K562 (cell line): ENCODE results near the gene ATP1A3. TPM values are rescaled to one million over a fixed set of nuclear protein-coding genes. Genes with fewer than 3 reads are reported as not detected.

ENCODE experiments used
- ATAC-seq: fragments of 200-7000 bp; cut with Tn5 transposase; 3 replicates; pipeline ENCODE4 v1.9.1; 2020; ENCODE audit warnings: moderate library complexity
- BruUV-seq: library from RNA; stranded (reverse); fragments of 400-500 nt; replicated peaks from 2 replicates; lab custom pipeline; 2021; lab: Mats Ljungman, UMichigan
- CTCF ChIA-PET: fragments of 300-600 bp; formaldehyde crosslinking; extraction: SDS; loops from one replicate; lab custom pipeline; 2021; ENCODE audit warnings: low intra/inter-chr PET ratio; lab: Yijun Ruan, JAX
- POLR2A ChIA-PET: fragments of 300-600, 350-650 bp; sonication (Branson Sonifier 250); formaldehyde crosslinking; extraction: SDS; loops from one replicate; lab custom pipeline; 2021; ENCODE audit warnings: antibody characterized with exemption, inconsistent platforms; lab: Yijun Ruan, JAX
- DNase-seq, 4 experiments: peaks; one replicate each; pipeline versions ENCODE4 v3.0.0 to v3.0.0-alpha.2; 2011 to 2018; ENCODE audit warnings: low spot score in 3 of 4, mixed read lengths in 3 of 4; ENCODE audit errors: extremely low read depth in 1 of 4
- FAIRE-seq: peaks from 2 replicates; lab custom pipeline; 2011; peaks lifted over from hg19 to GRCh38; lab: Jason Lieb, UNC
- H2AFZ ChIP-seq: 2 replicates; pipeline ENCODE4 v1.6.0; 2011; ENCODE audit warnings: low read depth, low read length, control low read depth, inconsistent platforms
- H3K27ac ChIP-seq: fragments of 200-600 bp; 3 replicates; pipeline ENCODE4 v1.8.0; 2011; ENCODE audit warnings: low read depth, mild to moderate bottlenecking, control low read depth, inconsistent platforms, low read length, moderate library complexity, mixed read lengths; ENCODE audit errors: extremely low read depth
- H3K27me3 ChIP-seq, 2 experiments: fragments of 300-600 bp in 1 of 2; 2 replicates in 1 of 2; 3 replicates in 1 of 2; pipeline versions ENCODE4 v1.6.0 to v1.8.0; 2011; ENCODE audit warnings: inconsistent platforms in 2 of 2, low read length in 2 of 2, mild to moderate bottlenecking in 1 of 2, mixed read lengths in 1 of 2, moderate library complexity in 1 of 2; ENCODE audit not compliant: control insufficient read depth in 2 of 2, insufficient read depth in 2 of 2
- H3K36me3 ChIP-seq: fragments of 300-600 bp; 3 replicates; pipeline ENCODE4 v1.8.0; 2011; ENCODE audit warnings: mild to moderate bottlenecking, low read length, inconsistent platforms; ENCODE audit not compliant: control insufficient read depth, insufficient read depth
- H3K4me1 ChIP-seq, 2 experiments: fragments of 200-600 bp in 1 of 2; replicated peaks in 1 of 2; 2 replicates in 1 of 2; 3 replicates in 1 of 2; pipeline versions ENCODE4 v1.5.1 to v1.8.0; 2011; ENCODE audit warnings: inconsistent platforms in 2 of 2, low read length in 2 of 2, mild to moderate bottlenecking in 1 of 2, mixed read lengths in 1 of 2, moderate library complexity in 1 of 2; ENCODE audit not compliant: control insufficient read depth in 2 of 2, insufficient read depth in 2 of 2
- H3K4me2 ChIP-seq: 2 replicates; pipeline ENCODE4 v1.6.1; 2011; ENCODE audit warnings: low read length, control low read depth, inconsistent platforms, mixed read lengths; ENCODE audit not compliant: insufficient read depth
- H3K4me3 ChIP-seq: fragments of 200-600 bp; sonication (generic), shearing (Covaris generic); 2 replicates; pipeline ENCODE4 v1.5.1; 2016; ENCODE audit warnings: control low read depth, inconsistent platforms
- H3K79me2 ChIP-seq: fragments of 200-600 bp; 3 replicates; pipeline ENCODE4 v1.8.0; 2011; ENCODE audit warnings: low read length, inconsistent platforms; ENCODE audit not compliant: control insufficient read depth, insufficient read depth
- H3K9ac ChIP-seq, 2 experiments: 2 replicates each; pipeline versions ENCODE4 v1.6.0 to v1.6.1; 2011; ENCODE audit warnings: low read depth in 2 of 2, low read length in 2 of 2, control low read depth in 1 of 2, inconsistent platforms in 1 of 2, mild to moderate bottlenecking in 1 of 2, mixed read lengths in 1 of 2; ENCODE audit not compliant: insufficient read depth in 1 of 2
- H3K9me1 ChIP-seq: one replicate; pipeline ENCODE4 v1.6.0; 2011; ENCODE audit warnings: inconsistent platforms, mild to moderate bottlenecking, low read length, moderate library complexity; ENCODE audit not compliant: control insufficient read depth, insufficient read depth
- H3K9me3 ChIP-seq: replicated peaks from 2 replicates; pipeline ENCODE4 v1.5.1; 2011; ENCODE audit warnings: low read depth, low read length, inconsistent platforms; ENCODE audit not compliant: control insufficient read depth, insufficient read depth
- H4K20me1 ChIP-seq: replicated peaks from 2 replicates; pipeline ENCODE4 v1.6.1; 2011; ENCODE audit warnings: low read length, inconsistent platforms, mixed read lengths; ENCODE audit not compliant: control insufficient read depth, insufficient read depth
- FOXK1 ChIP-seq: sonication (generic); formaldehyde crosslinking; IDR thresholded peaks from 2 replicates; pipeline ENCODE4 v1.8.0; 2022; ENCODE audit warnings: missing genetic modification reagents, mild to moderate bottlenecking, borderline replicate concordance
- KAT7 ChIP-seq: sonication (generic); formaldehyde crosslinking; IDR thresholded peaks from 2 replicates; pipeline ENCODE4 v1.8.0; 2022; ENCODE audit warnings: missing genetic modification reagents, mild to moderate bottlenecking, borderline replicate concordance
- MAFK ChIP-seq: IDR thresholded peaks from 2 replicates; pipeline ENCODE4 v1.6.1; 2011; ENCODE audit warnings: low read length, improper control_type of control experiment
- MEF2D ChIP-seq: conservative IDR thresholded peaks from 2 replicates; pipeline ENCODE4 v1.6.1; 2016; ENCODE audit warnings: low read depth, missing genetic modification characterization, missing compliant biosample characterization
- MIER1 ChIP-seq: fragments of 450-650 bp; IDR thresholded peaks from 2 replicates; pipeline ENCODE4 v1.6.1; 2016; ENCODE audit warnings: antibody characterized with exemption, mild to moderate bottlenecking, low read depth
- NBN ChIP-seq: fragments of 450-650 bp; IDR thresholded peaks from 2 replicates; pipeline ENCODE4 v1.6.1; 2016; ENCODE audit warnings: low read depth, mild to moderate bottlenecking
- RBM15 ChIP-seq: fragments of 200-400 bp; formaldehyde crosslinking; IDR thresholded peaks from 2 replicates; pipeline ENCODE4 v1.6.1; 2018; ENCODE audit warnings: mild to moderate bottlenecking, low read length, moderate library complexity; ENCODE audit not compliant: insufficient read depth
- RERE ChIP-seq: sonication (generic); formaldehyde crosslinking; IDR thresholded peaks from 2 replicates; pipeline ENCODE4 v1.8.0; 2023; ENCODE audit warnings: missing genetic modification reagents, mild to moderate bottlenecking, borderline replicate concordance
- ZBTB7A ChIP-seq: IDR thresholded peaks from 2 replicates; pipeline ENCODE4 v1.6.1; 2011; ENCODE audit warnings: low read depth, mild to moderate bottlenecking, low read length, moderate library complexity, borderline replicate concordance; ENCODE audit not compliant: control insufficient read depth
- ZNF282 ChIP-seq: sonication (generic); formaldehyde crosslinking; IDR thresholded peaks from 2 replicates; pipeline ENCODE4 v1.8.1; 2023; ENCODE audit warnings: missing genetic modification reagents
- WGBS: fragments of 100-300 bp; shearing (Covaris generic); methylation state at CpG from one replicate; pipeline ENCODE4 v1.1.6; 2016; ENCODE audit warnings: low coverage, mixed read lengths; ENCODE audit not compliant: insufficient coverage; ENCODE audit errors: missing lambda C conversion rate; 5-methylcytosine and 5-hydroxymethylcytosine counted together
- in situ Hi-C: fragments of 300-500 bp; cut with MboI; formaldehyde crosslinking; loops from 4 replicates; pipeline ENCODE4 v1.15.0; 2018; ENCODE audit warnings: inconsistent platforms, mixed read lengths
- intact Hi-C: fragments of 100-400 bp; cut with micrococcal nuclease; formaldehyde crosslinking; loops from 2 replicates; pipeline ENCODE4 v1.14.2; 2022
- polyA plus RNA-seq, 8 experiments: library from polyadenylated mRNA; depleted of rRNA in 4 of 8; stranded (reverse) in 5 of 8; unstranded in 3 of 8; fragments of >200 nt; fragmentation: Nextera tagmentation in 2 of 8; fragmentation: Illumina TruSeq in 1 of 8; extraction: Ambion mirVana in 2 of 8; extraction: Trizol in 1 of 8; gene quantifications; 2 replicates each; pipeline versions ENCODE4 v1.2.1 to v1.2.3, GENCODE V29; 2011 to 2014; ENCODE audit warnings: inconsistent platforms in 1 of 8, missing spikeins in 1 of 8
- total RNA-seq, 7 experiments: library from RNA; depleted of rRNA in 6 of 7; stranded (reverse); fragments of >200 nt in 6 of 7; fragmentation: Illumina TruSeq in 2 of 7; extraction: Trizol in 2 of 7; gene quantifications; 2 replicates each; pipeline versions ENCODE4 v1.2.1 to v1.2.3, GENCODE V29; 2011 to 2021; ENCODE audit warnings: low replicate concordance in 1 of 7
- TF ChIP-seq, protein P1 (sequence below): conservative IDR thresholded peaks from 2 replicates; pipeline ENCODE4 v1.6.1; 2011; ENCODE audit warnings: low read depth, mild to moderate bottlenecking, low read length; ENCODE audit not compliant: control insufficient read depth
- TF ChIP-seq, protein P2 (sequence below): sonication (generic); formaldehyde crosslinking; IDR thresholded peaks from 2 replicates; pipeline ENCODE4 v1.8.0; 2023; ENCODE audit warnings: mild to moderate bottlenecking, missing genetic modification reagents

Gene ATP1A3
- total and polyA plus RNA-seq, 9 of the 15 experiments (the other 6 are each of a cell fraction or from before 2014, with no cell fraction given) = 0.03 to 1.0 (median 0.17) TPM; not detected in 3

DNA sequence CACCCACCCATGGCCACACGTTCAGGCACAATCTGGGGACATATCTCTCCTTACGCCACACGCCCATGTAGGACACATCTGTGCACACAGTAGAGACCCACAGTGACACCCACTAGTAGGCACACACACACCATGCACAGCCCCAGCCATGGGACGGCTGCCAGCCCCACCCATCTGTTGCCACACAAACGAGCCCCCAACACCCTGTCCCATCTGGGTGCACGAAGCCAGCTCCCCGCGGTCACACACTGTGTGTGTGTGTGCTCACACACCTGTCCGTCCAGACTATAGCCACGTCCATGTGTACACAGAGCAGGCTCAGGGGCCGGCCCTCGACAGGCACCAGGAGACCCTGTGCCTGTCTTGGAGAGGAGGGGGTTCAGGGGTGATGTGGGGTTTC lies 76.4 kb downstream of the ATP1A3 start:
- no peak for DNase-seq
- in situ Hi-C loops (no loop called here), intact Hi-C loops (no loop called here)
- no peak overlapping the region for H3K27ac ChIP-seq
- H3K36me3 ChIP-seq = no peaks in the 10 kb centered on the region
- WGBS = 36% methylated on average over 12 of the region's 12 CpGs
- peaks cover 8% of the 10 kb centered on the region; the same call in 1 of the 2 replicates for H4K20me1 ChIP-seq
- ATAC-seq = no peak
- ChIA-PET CTCF (no interaction called here), POLR2A (no interaction called here)
- no peak overlapping the region for H3K9ac ChIP-seq
- H2AFZ ChIP-seq = no peak overlapping the region
- no TSS peak for BruUV-seq
- no peaks in the 10 kb centered on the region; the same call in 1 of the 2 replicates for H3K9me3 ChIP-seq
- no peaks in the 10 kb centered on the region for H3K9me1 ChIP-seq
- peaks cover 23 to 47% of the 10 kb centered on the region in 2 experiments for H3K27me3 ChIP-seq
- H3K4me1 ChIP-seq = peaks cover 0 to 37% of the 10 kb centered on the region in 2 experiments; a peak in 3 of 5 replicates
- H3K79me2 ChIP-seq = no peaks in the 10 kb centered on the region
- no peak for FAIRE-seq
- H3K4me3 ChIP-seq = no peak overlapping the region
- no peak overlapping the region for H3K4me2 ChIP-seq
- TF ChIP-seq FOXK1 = no peak
- no peak for TF ChIP-seq KAT7 (CRISPR knock-in tag)
- TF ChIP-seq, protein P1, sequence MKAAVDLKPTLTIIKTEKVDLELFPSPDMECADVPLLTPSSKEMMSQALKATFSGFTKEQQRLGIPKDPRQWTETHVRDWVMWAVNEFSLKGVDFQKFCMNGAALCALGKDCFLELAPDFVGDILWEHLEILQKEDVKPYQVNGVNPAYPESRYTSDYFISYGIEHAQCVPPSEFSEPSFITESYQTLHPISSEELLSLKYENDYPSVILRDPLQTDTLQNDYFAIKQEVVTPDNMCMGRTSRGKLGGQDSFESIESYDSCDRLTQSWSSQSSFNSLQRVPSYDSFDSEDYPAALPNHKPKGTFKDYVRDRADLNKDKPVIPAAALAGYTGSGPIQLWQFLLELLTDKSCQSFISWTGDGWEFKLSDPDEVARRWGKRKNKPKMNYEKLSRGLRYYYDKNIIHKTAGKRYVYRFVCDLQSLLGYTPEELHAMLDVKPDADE = no peak
- no peak for TF ChIP-seq MAFK
- no peak for TF ChIP-seq NBN
- no peak for TF ChIP-seq ZNF282 (CRISPR knock-in tag)
- no peak for TF ChIP-seq MEF2D (tag)
- no peak for TF ChIP-seq MIER1
- no peak for TF ChIP-seq RBM15
- no peak for TF ChIP-seq ZBTB7A
- TF ChIP-seq, protein P2, sequence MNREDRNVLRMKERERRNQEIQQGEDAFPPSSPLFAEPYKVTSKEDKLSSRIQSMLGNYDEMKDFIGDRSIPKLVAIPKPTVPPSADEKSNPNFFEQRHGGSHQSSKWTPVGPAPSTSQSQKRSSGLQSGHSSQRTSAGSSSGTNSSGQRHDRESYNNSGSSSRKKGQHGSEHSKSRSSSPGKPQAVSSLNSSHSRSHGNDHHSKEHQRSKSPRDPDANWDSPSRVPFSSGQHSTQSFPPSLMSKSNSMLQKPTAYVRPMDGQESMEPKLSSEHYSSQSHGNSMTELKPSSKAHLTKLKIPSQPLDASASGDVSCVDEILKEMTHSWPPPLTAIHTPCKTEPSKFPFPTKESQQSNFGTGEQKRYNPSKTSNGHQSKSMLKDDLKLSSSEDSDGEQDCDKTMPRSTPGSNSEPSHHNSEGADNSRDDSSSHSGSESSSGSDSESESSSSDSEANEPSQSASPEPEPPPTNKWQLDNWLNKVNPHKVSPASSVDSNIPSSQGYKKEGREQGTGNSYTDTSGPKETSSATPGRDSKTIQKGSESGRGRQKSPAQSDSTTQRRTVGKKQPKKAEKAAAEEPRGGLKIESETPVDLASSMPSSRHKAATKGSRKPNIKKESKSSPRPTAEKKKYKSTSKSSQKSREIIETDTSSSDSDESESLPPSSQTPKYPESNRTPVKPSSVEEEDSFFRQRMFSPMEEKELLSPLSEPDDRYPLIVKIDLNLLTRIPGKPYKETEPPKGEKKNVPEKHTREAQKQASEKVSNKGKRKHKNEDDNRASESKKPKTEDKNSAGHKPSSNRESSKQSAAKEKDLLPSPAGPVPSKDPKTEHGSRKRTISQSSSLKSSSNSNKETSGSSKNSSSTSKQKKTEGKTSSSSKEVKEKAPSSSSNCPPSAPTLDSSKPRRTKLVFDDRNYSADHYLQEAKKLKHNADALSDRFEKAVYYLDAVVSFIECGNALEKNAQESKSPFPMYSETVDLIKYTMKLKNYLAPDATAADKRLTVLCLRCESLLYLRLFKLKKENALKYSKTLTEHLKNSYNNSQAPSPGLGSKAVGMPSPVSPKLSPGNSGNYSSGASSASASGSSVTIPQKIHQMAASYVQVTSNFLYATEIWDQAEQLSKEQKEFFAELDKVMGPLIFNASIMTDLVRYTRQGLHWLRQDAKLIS = no peak
- TF ChIP-seq RERE = no peak
